HS-27A (cell line): ENCODE data around the gene MBOAT7.

Experiments used
- DNase-seq: peaks from one replicate; pipeline ENCODE4 v3.0.0-alpha.2; 2012; ENCODE audit warnings: low read depth, missing footprints

MBOAT7 gene

DNA sequence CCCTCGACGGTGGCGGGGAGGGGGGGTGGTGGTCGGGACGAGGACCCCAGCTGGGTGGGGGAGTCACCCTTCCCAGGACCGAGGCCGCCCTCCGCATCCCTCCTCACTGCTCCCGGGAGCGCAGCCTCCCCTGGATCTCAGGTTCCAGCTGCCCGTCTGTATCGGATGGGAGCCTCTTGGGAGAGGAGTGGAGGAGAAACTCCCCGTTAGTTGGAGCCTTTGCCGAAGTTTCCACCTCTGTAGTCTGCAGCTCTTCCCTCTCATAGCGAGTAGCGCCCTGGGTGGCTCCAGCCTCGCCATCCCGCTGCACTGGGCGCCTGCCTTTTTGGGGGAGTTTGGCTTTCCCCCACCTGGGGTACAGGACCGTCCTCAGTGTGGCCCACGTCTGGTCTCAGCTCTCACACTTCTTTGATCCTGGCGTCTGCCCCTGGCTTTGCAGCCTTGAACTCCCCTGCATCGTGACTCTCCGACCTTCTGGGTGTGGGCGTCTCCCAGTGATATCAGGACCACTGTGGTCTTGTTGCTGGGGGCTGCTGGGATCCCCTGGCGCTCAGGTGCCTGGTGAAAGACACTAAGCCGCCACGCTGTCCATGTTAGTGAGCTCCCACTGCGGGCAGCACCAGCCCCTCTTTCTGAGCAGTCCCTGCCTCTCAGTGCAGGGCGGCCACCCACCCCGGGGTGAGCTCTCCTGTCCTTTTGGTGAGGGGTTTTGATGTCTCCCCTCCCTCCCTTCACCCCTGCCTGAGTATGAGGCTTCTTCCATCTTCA, 50.7 kb downstream of the MBOAT7 start:
- DNase-seq, result no peak

DNA sequence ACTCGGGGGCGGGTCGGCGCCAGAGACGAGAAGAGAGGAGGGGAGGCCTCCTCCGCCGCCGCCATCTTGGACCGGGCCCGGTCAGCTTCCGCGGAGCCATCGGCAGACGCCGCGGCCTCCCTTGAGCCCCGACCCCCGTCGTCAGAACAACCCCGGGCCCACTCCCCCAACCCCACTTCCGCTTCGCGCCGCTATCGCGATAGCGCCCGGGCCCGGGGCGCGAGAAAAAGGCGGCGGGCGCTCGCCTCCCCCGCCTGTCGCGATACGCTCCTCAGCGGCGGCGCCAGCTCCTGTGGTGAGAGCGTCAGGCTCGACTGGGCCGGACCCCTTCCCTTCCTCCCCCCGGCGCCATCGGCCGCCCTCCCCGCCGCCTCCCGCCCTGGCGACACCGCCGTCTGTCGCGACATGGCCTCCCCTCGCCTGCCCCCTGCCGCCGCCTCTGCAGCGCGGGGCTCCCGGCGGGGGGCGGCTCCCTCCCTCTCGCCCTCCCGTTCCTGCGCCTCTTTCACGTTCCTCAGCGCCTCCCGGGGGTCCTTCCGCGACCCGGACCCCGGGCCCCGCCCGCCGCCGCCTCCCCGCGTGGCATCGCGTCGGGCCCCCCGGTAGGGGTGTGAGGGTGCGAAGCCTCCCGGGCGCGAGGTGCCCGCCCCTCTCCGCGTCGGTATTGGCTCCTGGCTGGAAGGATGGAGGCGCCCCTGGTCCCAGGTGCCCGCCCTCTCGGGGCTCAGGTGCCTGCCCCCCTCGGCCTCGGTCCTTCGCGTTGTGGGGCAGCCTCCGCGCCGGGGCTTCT, 51.5 kb downstream of the MBOAT7 start, which contains the start of gene CNOT3:
TSS of gene CNOT3 (plus strand) at position 64 of the 790 bp plus-strand sequence. CDS start 5,217 bp downstream, outside the sequence.
- DNase-seq, result no peak

DNA sequence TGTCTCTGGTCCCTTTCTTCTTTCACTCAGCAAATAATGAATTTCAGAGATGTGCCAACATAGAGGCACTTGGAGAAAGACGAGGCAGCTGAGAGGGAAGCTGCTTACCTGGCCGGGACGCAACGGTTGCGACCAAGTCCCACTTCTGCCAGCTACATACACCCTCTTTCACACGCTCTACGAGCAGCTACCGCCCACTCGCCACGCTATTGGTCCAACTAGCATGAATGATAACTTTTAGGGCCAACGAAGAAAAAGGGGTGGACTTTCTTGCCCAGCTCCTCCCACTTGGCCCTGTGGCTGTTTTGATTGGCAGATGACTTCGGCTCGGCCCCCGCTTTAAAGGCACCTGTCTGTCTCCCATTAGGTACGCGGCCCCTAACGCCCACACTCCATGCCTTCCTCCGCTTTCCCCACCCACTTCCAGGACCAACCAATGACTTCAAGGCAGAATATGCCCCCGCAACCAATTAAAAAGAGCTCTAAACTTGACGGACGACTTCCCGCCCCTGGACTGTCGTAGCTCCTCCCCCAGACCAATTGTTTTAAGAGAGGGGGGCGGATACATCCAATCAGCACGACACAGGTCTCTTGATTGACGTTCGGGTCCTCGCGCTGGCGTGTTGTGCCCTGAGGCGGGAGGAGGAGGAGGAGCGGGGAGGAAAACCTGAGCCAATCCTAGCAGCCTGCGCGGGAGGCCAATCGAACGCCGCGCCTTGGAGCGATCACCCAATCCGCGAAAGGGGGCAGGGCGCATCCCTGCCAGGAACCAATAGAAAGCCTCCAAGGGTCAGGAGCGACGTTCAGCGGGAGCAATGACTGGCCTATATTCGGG, 52.3 kb downstream of the MBOAT7 start:
- DNase-seq, result peak; percentile 100

DNA sequence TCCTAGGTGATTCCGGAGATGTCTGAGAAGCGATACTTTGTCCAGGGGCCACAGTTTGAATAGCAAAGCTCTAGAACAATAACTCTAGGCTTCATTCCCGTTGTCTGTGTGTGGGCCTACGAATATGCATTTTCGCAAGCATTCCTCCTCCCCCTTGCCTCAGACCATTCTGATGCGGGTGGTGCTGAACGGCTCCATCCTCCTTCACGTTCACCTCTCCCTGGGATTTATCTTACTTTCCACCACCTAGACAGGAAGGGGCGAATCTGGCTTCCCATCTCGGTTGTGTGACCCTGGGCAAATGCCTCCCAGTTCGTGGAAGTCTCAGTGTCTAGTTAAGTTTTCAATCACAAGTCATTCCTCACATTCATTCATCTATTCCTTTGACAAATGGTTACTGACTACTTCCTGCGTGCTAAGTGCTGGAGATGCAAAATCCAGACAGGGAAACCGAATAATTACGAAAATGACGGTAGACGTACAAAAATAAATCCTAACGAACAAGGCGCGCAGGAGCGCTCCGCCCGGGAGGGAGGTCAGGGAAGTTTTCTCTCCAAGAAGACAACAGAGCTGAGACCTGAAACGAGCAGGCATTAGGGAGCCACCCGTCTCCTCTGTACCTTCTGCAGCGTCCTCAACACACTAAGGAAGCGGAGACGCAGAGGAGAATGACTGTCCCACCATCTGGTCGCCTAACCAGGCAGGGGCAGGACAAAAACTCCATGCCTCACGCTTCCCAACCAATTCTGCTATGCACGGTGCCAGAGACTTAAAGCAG, 53.1 kb downstream of the MBOAT7 start:
- DNase-seq, result no peak

DNA sequence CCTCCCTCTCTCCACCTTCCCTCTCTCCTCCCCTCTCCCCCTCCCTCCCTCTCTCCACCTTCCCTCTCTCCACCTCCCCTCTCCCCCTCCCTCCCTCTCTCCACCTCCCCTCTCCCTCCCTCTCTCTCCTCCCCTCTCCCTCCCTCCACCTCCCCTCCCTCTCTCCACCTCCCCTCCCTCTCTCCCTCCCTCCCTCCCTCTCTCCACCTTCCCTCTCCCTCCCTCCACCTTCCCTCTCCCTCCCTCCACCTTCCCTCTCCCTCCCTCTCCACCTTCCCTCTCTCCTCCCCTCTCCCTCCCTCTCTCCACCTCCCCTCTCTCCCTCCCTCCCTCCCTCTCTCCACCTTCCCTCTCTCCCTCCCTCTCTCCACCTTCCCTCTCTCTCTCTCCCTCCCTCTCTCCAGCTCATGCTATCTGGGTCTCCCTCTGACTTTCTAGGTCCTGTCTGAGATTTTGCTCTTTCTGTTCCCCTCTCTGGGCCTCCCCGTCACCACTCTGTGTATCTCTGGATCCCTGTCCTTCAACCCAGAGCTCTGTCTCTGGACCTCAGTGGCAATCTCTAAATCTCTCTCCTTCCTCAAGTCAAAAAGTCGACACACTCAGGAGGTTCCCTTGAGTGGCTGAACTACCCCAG, 55.3 kb downstream of the MBOAT7 start:
- no peak for DNase-seq

DNA sequence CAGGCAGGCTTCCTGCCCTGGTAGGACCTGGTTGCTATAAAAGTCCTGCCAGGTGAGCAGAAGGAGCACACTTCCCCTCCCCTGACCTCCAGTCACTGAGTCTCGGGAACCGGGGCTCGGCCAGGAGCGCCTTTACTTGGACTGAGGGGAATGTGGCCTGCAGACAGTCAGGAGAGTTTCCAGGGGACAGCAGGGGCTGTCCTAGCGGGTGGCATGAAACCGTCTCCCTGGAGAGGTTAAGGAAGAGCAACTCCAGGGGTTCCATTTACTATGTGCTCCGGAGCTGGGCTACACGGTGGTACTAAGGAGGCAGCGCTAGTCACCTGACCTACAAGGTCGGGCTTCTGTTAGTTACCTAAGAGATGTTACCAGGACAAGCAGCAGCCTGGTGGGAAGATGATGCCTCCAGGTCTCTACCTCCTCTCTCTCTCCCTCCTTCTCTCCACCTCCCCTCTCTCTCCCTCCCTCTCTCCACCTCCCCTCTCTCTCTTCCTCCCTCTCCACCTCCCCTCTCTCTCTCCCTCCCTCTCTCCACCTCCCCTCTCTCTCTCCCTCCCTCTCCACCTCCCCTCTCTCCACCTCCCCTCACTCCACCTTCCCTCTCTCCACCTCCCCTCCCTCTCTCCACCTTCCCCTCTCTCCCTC, 55.9 kb downstream of the MBOAT7 start:
- DNase-seq, result peak; percentile 92

DNA sequence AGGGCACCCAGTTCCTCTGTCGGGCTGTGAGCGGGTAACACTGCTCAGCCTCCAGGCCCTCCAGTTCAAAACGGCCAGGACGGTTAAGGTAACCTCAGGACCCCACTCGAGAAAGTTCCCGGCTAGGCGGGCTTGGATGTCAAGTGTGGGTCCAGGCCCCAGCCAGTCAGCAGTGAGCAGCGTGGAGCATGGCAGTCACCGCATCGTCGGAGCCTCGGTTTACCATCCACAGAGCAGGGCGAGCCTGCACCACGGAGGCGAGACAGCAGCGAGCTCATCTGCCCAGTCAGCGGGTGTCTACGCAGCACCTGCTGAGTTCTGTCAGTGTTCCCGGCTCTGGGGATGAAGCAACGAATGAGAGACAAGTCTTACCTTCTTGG, 59.8 kb downstream of the MBOAT7 start:
- DNase-seq, result no peak

DNA sequence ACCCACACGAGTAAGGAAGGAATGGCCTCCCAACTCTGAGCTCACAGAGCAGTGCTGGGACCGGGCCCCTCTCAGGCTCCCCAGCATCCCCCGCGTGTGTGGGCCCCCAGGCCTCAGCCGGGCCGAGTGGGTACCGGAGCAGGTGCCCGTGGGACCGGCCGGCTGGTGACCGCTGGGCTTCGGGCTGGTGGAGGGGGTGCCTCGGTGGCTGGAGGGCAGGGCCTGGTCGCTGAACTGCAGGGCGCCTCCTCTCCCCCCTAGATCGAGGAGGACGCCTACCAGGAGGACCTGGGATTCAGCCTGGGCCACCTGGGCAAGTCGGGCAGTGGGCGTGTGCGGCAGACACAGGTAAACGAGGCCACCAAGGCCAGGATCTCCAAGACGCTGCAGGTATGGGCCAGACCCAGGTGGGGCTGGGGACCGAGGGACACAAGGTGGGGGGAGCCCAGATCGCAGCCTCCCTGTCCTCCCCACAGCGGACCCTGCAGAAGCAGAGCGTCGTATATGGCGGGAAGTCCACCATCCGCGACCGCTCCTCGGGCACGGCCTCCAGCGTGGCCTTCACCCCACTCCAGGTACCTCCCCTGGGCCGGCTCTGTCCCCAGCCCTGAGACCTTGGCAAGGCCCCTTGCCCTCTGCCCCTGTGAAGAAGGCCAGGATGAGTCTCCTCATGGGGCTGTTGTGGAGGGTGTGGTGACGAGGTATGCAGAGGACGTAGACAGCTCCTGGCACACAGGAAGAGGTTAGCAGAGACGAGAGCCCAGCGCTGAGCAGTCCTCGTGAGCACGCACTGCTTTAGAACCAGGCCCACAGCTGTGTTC, 60.4 kb downstream of the MBOAT7 start:
- DNase-seq, result no peak

DNA sequence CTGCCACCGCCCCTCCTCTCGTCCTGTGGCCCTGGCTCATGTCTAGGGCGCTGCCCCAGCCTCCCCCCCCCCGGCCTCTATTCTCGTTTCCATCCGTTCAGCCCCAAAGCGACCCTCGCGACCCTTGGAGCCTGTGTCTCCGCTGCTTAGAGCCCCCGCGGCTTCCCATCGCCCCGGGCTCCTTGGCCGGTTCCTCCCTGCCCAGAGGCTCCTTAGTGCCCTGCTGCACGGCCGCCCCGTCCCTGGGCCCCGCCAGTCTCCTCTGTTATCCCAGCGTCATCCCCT, 61.0 kb downstream of the MBOAT7 start:
- no peak for DNase-seq

DNA sequence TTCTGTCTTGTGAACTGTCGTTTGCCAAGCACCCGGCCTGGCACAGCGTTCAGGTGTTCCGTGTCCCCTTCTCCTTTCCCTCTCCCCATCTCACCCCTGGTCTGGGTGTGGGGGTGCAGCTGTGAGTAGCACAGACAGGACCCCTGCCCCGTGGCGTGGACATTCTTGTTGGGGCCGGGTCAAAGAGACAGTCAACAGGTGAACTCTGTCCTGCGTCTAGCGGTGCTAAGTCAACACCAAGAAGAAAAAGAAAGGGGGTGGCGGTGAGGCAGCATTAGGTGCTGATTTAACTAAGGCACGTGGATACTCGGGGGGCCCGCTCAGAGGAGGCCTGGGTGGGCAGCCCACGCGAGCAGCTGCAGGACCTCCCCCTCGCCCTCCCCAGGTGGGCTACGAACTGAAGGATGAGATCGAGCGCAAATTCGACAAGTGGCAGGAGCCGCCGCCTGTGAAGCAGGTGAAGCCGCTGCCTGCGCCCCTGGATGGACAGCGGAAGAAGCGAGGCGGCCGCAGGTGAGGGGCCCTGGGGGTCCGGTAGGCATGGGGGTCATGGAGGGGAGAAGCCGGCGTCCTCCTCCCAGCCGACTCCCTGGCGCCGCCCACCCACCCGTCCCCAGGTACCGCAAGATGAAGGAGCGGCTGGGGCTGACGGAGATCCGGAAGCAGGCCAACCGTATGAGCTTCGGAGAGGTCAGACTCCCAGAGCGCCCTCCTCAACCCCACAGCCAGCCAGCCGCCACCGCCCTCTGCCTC, 61.5 kb downstream of the MBOAT7 start:
- no peak for DNase-seq

DNA sequence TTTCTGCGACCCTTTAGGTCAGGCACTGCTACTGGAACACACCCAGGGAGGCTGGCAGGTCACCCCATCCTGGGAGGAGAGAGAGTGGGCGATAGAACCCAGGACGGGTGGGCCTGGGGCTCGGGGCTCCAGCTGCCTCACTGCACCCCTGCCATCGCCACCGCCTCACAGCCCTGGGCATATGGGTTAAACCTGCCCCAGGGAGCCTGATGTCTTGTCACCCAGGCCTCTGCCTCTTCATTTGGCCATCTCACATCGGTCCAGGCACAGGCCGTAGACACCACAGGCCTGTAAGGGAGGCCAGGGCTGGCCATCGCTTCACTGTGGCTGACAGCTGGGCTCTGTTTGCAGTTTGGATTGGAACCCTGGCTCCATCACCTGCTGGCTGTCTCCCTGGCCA, 63.7 kb downstream of the MBOAT7 start:
- DNase-seq, result no peak

DNA sequence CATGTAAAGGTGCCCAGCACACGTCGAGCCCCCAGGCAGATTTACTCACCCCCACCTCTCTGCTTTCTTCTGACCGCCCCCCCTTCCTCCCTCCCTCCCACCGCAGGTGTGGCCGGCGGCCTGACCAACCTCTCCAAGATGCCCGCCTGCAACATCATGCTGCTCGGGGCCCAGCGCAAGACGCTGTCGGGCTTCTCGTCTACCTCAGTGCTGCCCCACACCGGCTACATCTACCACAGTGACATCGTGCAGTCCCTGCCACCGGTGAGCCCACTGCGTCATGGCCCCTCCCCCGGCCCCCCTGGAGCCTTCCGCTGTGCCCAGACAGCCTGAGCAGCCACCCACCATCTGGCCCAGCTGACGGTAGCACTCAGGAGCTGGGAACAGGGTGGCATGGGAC, 65.0 kb downstream of the MBOAT7 start:
- no peak for DNase-seq

DNA sequence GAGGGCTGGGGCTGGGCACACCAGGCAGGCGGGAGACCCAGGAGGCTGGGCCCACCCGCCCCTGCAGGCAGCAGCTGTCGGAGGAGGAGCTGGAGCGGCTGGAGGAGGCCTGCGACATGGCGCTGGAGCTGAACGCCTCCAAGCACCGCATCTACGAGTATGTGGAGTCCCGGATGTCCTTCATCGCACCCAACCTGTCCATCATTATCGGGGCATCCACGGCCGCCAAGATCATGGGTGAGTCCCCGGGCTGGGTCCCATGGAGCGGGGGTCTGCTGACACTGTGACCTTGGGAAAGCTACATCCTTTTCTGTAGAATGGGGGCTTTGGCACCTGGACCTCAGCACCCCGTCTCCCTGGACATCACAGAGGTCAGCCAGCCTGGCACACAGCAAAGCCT, 65.7 kb downstream of the MBOAT7 start:
- DNase-seq, result no peak
